H1 (cell line): ENCODE data around the gene MDFI. TPM values are rescaled to one million over a fixed set of nuclear protein-coding genes. Genes with fewer than 3 reads are reported as not detected.
A peak's percentile ranks its signal among the peaks of the same experiment; 100 is the strongest.

Source experiments
- FOSL1 ChIP-seq: IDR thresholded peaks from 2 replicates; pipeline ENCODE4 v1.6.1; 2011; ENCODE audit warnings: mild to moderate bottlenecking, low read depth, low read length, moderate library complexity; ENCODE audit not compliant: insufficient read depth
- JUND ChIP-seq: IDR thresholded peaks from 2 replicates; pipeline ENCODE4 v1.6.1; 2011; ENCODE audit warnings: mild to moderate bottlenecking, improper control_type of control experiment, low read length
- SAP30 ChIP-seq: fragments of 300-600 bp; sonication (generic); IDR thresholded peaks from 2 replicates; pipeline ENCODE4 v1.7.1; 2012; ENCODE audit warnings: low read length, moderate library complexity, mild to moderate bottlenecking, inconsistent platforms; ENCODE audit not compliant: insufficient read depth, insufficient replicate concordance
- TAF7 ChIP-seq: optimal IDR thresholded peaks from 2 replicates; pipeline ENCODE3; 2011; ENCODE audit warnings: low read depth, mild to moderate bottlenecking, inconsistent platforms, low read length, moderate library complexity, borderline replicate concordance
- TCF12 ChIP-seq: IDR thresholded peaks from 2 replicates; pipeline ENCODE4 v1.6.1; 2011; ENCODE audit warnings: low read depth, mild to moderate bottlenecking, low read length
- TEAD4 ChIP-seq: IDR thresholded peaks from 2 replicates; pipeline ENCODE4 v1.6.1; 2012; ENCODE audit warnings: low read depth, low read length, inconsistent platforms, mixed read lengths
- YY1 ChIP-seq: IDR thresholded peaks from 2 replicates; pipeline ENCODE4 v1.6.1; 2011; ENCODE audit warnings: low read depth, mild to moderate bottlenecking, low read length
- polyA plus RNA-seq, 7 experiments: library from polyadenylated mRNA; depleted of rRNA in 3 of 7; stranded (reverse) in 5 of 7; unstranded in 2 of 7; fragments of >200 nt in 5 of 7; fragments of 200-250 nt in 2 of 7; gene quantifications; 1 replicate in 5 of 7; 2 replicates in 1 of 7; 4 replicates in 1 of 7; pipeline versions ENCODE4 v1.2.1 to v1.2.3, GENCODE V29; 2011 to 2013; ENCODE audit warnings: missing spikeins in 2 of 7, mixed read lengths in 2 of 7
- total RNA-seq: library from RNA; stranded (reverse); fragmentation: NEBNext Ultra II Directional; extraction: Animal tissue kit (Norgen Biotek cat#: 25700); gene quantifications from 2 replicates; pipeline ENCODE4 v1.2.1, GENCODE V29; 2021
- TF ChIP-seq, protein P1 (sequence below), 3 experiments: IDR thresholded peaks; 1 replicate in 2 of 3; 2 replicates in 1 of 3; pipeline versions ENCODE4 v1.5.1 to v1.6.1; 2011; ENCODE audit warnings: low read length in 3 of 3, mild to moderate bottlenecking in 3 of 3, inconsistent platforms in 2 of 3, low read depth in 1 of 3, moderate library complexity in 1 of 3; ENCODE audit not compliant: insufficient read depth in 1 of 3; ENCODE audit errors: control extremely low read depth in 1 of 3

The MDFI gene
- total and polyA plus RNA-seq, 2 of the 8 experiments (the other 6 are each of a cell fraction or from before 2014, with no cell fraction given) = 41.0 to 65.6 TPM

DNA sequence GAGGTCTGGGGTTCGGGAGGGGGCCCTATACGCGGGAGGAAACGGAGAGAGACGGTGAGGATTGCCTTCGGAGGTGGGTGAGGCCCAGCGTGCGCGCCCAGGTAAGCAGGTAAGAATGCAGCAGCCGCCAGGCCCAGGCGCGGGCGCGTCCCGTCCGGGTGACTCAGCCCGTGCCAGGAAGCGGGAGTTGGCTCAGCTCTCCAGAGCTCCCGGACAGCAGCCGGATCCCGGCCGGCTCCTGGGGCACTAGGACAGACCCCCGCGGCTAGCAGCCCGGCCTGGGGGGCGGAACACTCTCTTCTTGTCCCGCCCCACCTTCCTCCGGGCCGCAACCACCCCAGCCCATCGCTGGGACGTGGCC is 1.5 kb upstream of the MDFI start (continued):
- TF ChIP-seq SAP30 (no peak), YY1 (no peak), TEAD4 (peak; percentile 50; the same call in 1 of the 2 replicates), JUND (0 out of 2 replicates have a peak, but pooled peaks have one; percentile 52), TCF12 (no peak), TAF7 (no peak), FOSL1 (no peak)
- TF ChIP-seq, protein P1, sequence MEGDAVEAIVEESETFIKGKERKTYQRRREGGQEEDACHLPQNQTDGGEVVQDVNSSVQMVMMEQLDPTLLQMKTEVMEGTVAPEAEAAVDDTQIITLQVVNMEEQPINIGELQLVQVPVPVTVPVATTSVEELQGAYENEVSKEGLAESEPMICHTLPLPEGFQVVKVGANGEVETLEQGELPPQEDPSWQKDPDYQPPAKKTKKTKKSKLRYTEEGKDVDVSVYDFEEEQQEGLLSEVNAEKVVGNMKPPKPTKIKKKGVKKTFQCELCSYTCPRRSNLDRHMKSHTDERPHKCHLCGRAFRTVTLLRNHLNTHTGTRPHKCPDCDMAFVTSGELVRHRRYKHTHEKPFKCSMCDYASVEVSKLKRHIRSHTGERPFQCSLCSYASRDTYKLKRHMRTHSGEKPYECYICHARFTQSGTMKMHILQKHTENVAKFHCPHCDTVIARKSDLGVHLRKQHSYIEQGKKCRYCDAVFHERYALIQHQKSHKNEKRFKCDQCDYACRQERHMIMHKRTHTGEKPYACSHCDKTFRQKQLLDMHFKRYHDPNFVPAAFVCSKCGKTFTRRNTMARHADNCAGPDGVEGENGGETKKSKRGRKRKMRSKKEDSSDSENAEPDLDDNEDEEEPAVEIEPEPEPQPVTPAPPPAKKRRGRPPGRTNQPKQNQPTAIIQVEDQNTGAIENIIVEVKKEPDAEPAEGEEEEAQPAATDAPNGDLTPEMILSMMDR (IDR thresholded peaks at IDR 0.05; ENCODE audit: control extremely low read depth in 1 of 3, insufficient read depth in 1 of 3, low read depth in 1 of 3, low read length in 3 of 3) = no peak
